Measurements from ENCODE around the gene SLC36A2.
"Not testable (repeated sequence)": the region's sequence is repeated elsewhere in the genome, so short reads cannot be mapped to it uniquely, and the experiment has no call there.

SLC36A2 gene

DNA sequence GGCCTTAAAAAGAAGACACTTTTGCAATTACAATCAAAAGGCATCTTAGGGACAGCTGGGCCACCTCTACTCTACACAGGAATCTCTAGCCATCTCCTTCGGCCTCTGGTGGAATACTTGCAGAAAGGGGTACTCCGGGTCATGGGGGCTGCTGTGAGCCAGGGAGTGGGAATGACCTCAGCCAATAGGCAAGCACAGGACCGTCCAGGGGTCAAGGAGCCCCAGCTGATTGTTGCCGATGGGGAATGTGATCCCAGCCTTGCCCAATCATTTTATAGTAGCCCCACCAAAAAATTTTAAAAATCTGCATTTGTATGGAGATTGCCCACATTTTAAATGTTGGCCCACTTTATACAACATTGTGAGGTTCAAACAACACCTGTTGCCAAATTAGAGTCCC, 26.9 kb downstream of the SLC36A2 start:
- DNase-seq, result no peak

DNA sequence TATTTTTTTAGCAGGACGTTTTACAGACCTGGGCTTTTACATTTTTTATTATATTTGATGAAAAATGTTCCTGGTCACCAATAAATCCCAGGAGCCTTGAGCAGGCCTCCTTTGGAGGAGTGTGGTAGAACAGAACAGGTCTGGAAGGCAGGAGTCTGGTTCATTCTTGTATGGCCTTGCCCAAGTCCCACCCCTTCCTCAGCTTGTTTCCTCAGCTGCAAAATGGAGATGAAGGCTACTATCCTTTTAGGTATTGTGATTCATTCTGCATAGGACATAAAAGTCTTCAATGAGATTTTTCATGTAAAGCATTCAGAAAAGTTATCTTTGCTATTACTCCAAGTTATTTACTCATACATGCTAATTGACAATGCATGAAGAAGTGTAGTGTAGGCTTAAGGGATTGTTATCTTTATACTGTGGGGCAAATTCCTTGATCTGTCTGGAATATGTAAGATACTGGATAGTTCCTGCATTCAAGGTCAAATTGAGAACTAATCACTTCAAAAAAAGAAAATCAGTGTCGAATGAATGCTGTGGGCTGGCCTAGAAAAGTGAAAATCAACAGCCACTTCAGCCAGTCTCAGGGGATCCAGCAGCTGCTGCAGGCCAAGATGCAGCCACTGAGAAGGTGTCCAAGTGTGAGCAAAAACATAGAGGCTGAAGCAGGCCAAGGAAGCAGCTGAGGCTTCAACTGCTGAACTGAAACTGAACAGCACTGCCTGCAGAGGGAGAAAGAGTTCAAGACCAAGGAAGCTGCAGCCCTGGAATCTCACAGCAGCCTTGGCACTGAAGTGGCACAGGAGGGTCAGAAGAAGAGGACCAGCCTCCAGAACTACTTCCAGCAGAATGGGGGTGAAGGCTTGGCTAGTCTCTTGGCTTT, 28.3 kb downstream of the SLC36A2 start:
- DNase-seq, result peak; percentile 11

DNA sequence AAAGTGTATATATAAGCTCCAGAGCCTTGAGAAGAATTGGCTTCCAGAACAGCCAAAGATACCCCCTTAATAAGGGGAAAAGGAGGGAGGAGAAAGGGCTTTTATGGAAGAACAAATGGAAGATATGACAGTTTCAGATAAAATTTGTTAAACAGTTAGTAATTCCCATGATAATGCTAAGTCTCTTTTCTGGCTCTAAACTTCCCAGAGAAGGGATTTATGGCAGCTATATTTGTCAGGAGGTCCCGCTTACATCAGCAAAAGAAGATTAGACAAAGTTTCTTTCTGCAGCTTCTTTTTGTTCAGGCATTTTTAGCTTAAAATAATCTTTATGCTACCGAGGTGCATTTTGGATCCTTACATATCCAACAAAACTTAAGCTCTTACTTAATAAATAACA, 29.5 kb downstream of the SLC36A2 start:
- DNase-seq, result no peak

- peak; percentile 77 for DNase-seq
Measured at GRCh38 chr5:151315998-151316597, 31.3 kb downstream of the SLC36A2 start.

DNA sequence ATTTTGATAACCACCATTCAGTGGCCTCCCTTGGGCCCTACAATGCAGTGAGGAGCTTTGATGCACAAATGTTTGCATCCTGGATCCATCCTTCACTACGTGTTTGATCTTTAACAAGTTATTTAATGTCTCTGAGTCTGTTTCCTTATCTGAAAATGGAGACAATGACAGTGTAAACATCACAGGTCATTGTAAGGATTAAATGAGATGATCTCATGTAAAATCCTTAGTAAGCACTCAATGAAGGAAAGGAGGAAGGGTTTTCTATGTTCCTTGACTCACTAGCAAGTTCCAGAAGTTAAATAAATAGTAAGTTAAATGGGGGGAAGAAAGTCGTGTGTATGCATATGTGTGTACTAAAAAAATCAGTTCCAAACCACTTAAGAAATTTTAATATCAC, 34.0 kb downstream of the SLC36A2 start:
- no peak for DNase-seq

DNA sequence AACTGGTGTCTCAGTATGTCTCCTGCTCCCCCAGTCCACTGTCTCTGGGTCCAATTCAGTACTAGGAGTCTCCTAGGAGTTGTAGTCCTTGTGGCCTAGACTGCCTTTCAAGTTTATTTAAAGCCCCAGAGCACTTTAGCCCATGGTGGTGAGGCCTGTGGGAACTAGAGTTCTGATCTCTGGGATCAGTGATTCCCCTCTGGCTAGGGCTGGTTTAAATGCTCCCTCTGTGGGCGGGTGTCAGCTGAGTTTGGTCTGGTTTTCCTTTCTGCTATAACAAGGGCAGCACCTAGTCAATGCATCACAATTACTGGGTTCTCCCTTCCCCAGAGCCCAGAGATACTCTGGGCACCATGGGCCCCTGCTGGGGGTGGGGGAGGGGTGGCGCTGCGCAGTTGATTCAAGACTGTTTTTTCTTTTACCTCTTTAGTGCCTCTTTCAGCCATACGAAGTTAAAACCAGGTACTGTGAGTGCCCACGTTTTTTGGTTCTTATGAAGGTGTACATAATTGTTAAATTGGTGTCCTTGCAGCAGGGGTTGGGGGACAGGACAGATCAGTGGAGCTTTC, 34.5 kb downstream of the SLC36A2 start:
- DNase-seq, result no peak

- no peak for DNase-seq
Measured at GRCh38 chr5:151310932-151311331, 36.4 kb downstream of the SLC36A2 start.

DNA sequence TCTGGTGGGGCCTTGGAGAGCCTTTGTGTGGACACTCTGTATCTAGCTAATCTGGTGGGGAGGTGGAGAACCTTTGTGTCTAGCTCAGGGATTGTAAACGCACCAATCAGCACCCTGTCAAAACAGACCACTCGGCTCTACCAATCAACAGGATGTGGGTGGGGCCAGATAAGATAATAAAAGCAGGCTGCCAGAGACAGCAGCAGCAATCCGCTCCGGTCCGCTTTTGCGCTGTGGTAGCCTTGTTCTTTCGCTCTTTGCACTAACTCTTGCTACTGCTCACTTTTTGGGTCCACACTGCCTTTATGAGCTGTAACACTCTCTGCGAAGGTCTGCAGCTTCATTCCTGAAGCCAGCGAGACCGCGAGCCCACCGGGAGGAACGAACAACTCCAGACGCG, 37.5 kb downstream of the SLC36A2 start:
- DNase-seq, result not testable (repeated sequence)

GRCh38 chr5:151309266-151309665, 38.1 kb downstream of the SLC36A2 start:
- DNase-seq, result not testable (repeated sequence)

- DNase-seq, result no peak
Measured at GRCh38 chr5:151303666-151304065, 43.7 kb downstream of the SLC36A2 start, which contains the start of gene SLC36A3. Gene SLC36A3 (minus strand): TSS chr5:151303766. CDS start chr5:151303354, 412 bp downstream.

GRCh38 chr5:151298063-151298855, 49.1 kb downstream of the SLC36A2 start:
- DNase-seq, result peak; percentile 62

DNA sequence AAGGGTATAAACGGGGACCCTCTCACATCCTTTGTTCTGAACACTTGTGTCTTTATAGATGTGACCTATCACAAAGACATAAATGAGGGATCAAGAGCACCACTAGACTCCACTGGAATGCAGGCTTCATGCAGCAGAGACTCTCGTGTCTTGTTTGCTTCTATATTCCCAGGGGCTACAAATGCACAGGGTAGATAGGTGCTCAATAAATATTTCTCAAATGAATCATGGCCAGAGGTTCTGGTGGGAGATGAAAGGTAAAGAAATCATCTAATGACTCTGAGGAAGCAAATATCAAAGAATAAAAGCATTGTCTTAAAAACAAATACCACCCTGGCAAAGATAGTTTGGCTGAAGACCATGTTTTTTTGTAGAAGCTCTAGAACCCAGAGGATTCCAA, 50.4 kb downstream of the SLC36A2 start:
- no peak for DNase-seq

DNA sequence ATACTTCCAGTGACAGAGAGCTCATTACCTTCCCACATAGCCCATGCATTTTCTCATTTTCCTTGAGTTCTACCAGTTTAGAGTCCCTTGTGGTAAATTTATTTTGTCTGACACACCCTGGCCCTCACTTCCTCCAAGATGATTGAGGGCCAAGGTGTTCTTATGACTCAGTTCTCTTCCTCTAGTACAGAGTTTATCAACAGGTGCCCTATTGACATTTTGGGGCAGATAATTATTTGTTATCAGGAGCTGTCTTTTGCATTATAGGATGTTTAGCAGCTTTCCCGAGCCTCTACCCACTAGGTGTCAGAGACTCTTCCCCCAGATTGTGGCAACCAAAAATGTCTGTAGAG, 50.9 kb downstream of the SLC36A2 start:
- no peak for DNase-seq

GRCh38 chr5:151295791-151296477, 51.4 kb downstream of the SLC36A2 start:
- DNase-seq, result no peak

GRCh38 chr5:151295138-151295537, 52.2 kb downstream of the SLC36A2 start:
- DNase-seq, result no peak

DNA sequence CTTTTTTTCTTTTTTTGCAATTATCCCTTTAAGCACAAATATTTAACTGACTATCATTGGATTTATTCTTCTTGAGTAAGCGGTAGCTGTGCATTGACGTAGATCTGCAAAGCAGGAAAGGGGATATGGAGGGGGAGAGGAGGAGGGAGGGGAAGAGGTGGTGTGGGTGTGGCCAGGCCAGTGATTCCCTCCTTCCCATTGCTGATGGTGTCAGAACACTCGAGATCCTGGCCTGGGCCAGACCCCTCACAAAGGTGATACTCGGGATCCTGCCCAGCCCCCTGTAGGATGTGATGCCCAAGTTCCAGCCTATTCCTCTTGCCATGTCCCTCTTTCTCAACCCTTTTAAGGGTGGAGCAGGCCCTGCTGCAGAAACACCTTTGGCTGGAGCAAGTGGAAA, 53.7 kb downstream of the SLC36A2 start:
- no peak for DNase-seq

DNA sequence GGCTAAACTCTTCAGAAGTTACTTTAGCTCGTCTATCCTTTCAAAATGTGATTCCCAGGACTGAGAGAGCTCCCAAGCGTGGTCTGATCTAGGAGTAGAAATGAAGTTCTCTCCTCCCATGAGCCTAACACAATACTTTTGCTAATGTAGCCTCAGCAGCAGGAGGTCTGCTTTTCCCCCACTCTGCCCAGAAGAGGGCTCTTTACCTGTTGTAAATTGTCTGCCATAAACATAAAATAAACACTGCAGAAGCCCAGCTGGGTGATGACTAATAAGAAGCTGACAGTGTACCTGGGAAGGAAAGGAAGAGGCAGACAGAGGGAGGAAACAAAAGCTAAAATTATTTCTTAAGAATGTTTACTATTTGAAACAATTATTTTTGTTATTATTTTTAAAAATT, 59.2 kb downstream of the SLC36A2 start:
- DNase-seq, result peak; percentile 14

DNA sequence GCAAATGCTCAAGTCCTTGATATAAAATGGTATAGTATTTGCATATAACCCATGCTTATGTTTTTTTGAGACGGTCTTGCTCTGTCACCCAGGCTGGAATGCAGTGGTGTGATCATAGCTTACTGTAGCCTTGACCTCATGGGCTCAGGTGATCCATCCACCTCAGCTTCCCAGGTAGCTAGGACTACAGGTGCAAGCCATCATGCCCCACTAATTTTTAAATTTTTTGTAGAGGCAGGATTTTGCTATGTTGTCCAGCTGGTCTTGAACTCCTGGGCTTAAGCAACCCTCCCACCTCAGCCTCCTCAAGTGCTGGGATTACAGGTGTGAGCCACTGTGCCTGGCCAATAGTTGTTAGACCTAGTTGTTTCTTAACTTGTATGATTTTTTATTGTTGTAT, 61.1 kb downstream of the SLC36A2 start:
- DNase-seq, result no peak

- no peak for DNase-seq
Measured at GRCh38 chr5:151285683-151286082, 61.7 kb downstream of the SLC36A2 start.

- peak; percentile 26 for DNase-seq
Measured at GRCh38 chr5:151284392-151284967, 62.9 kb downstream of the SLC36A2 start.

DNA sequence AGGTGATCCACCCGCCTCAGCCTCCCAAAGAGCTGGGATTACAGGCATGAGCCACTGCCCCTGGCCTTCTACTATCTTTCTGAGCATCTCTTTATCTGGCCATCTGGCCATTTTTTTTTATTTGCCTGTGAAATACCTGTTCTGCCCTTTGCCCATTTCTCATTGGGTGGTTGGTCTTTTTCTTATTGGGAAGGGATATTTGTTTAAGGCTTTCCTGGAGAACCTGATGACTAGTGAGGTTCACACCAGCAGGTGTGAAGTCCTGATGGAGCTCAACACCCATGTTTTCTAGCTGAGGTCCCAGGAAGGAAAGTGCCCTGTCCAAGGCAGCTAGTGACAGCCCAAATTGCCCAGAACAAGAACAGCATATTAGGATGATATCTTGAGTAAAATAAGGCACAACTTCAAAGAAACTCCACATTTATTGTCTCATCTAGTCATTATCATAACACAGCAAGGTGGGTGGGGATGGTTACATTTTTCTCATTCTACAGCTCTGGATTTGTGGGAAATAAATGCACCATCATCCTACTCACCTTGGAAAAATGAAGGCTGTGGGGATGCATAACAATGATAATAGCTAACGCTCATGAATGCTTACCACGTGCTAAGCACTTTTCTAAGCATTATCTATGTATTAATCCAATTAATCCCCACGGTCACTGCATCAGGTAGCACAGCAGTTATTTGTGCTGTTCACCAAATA, 64.1 kb downstream of the SLC36A2 start:
- no peak for DNase-seq

All from hematopoietic multipotent progenitor cell treated with erythropoietin and hydrocortisone succinate and interleukin-3 and kit ligand, for 6 days (in vitro differentiated cells).